HG02885 (cell line): ENCODE data around the gene TPCN1.

Source experiments
- ATAC-seq: cut with Tn5 transposase; IDR thresholded peaks from one replicate; pipeline ENCODE4 v1.9.1; 2021; ENCODE audit warnings: mild to moderate bottlenecking; ENCODE audit not compliant: unreplicated experiment, poor library complexity

TPCN1 gene

DNA sequence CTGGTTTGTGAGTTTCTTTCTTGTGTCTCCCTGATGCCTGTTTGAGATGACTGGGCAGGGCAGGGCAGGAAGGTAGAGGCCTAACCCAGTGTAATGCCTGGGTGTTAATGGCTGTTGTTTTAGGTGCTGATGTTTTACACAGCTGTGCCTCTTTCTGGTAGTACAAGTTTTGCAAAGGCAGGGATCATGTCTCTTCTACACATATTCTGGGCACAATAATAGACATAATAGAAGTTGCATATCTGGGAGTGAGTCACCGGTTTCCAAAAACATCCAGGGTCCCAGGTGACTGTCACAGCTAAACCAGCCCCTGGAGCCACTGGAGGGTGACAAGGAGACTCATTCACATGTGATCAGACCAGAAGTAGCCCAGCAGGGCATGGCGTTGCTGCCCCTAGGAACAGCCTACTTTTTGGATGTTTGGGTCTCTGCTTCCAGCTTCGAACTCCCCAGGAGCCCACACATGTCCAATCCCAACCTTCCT, 18.1 kb downstream of the TPCN1 start:
- no peak for ATAC-seq

DNA sequence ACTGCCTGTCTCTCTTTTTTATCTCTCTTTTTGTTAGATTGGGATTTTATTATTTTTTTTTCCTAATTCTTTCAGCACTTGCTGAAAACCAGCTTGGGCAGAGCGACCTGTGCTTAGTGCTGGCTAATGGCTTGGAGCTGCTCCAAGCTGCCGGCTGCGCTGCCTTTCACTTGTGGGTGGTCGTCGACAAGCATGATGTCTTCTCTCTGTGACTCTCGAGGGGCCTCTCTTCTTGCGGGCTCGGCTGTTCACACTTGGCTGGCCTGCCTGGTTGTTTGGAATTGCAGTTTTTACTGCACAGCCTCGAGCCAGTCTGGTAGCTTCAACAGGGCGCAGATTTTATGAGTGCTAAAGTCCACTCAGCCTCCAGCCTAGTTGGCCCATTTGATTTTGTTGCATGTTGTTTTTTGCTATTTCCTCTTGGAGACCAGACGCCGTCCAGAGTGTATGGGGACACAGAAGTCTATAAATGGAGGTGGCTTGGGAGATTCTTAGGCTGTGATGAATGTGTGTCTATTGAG, 18.6 kb downstream of the TPCN1 start:
- ATAC-seq, result no peak

DNA sequence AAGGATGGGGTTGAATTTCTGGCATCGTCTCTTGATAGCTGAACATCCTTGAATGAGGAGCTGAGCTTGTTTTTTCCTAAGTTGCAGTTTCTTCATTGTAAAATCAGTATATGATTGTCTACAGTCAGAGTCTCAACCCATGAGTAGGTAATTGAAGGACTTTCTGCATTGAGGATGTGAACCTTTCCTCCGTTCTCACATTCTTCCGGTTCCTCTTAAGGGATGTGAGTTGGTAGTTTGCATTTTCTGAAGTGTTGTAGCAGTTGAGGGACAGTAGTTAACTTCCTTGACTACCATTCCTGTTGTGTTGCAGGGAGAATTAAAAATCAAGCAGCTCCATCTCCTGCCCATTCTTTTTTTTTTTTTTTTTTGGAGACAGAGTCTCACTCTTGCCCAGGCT, 19.1 kb downstream of the TPCN1 start:
- ATAC-seq, result no peak

DNA sequence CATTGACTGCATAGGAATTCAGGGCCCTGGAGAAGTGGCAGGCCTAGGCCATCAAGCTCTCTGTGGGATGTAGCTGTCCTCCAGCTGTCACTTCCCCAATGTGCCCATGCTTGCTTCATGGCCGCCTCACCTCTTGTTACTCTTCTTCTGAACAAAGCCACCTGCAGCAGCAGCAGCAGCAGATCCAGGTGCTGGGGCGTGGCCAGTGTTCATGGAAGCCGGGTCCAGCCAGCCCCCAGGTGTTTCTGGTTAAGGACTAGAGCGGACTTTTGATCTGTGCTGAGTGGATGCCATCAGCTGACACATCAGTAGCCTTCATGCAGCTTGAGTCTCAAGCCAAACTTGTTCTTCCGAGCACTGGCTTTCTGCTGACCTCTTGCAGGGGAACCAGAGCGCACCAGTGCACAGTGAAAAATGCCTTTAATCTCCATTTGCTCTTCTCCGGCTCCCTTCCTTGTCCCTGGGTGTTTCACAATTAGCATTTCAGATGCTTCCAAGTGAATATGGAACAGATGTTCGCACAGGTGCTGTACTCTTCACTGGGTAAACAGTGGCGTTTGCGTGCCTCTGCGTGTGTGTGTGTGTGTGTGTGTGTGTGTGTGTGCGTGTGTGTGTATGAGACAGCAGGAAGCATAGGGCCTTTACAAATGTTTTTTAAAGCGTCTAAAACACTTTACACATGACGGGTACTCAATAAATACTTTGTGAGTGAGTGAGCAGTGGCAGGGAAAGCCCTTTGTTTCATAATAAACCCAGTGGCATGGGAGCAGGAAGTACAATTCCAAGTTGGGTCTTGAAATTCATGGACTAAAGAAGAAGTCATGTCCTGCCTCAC, 20.1 kb downstream of the TPCN1 start:
- no peak for ATAC-seq

DNA sequence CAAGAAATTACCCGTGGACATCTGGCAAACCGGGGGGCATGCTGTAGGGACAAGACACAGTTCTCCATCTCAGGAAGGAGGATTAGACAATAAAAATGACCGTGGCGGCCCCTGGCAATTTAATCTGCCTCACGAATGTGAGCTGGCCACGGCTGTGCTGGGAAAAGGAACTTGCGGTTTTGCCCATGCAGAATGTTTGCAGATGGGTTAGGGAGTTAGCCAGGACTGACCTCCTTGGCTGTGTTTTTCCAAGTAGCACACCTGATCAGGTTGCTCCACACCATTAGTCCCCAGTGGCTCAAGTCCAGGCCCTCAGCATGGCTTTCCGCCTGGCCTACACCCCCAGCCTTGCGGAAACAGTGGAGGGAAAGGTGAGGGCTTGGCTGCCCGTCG, 20.8 kb downstream of the TPCN1 start:
- no peak for ATAC-seq

DNA sequence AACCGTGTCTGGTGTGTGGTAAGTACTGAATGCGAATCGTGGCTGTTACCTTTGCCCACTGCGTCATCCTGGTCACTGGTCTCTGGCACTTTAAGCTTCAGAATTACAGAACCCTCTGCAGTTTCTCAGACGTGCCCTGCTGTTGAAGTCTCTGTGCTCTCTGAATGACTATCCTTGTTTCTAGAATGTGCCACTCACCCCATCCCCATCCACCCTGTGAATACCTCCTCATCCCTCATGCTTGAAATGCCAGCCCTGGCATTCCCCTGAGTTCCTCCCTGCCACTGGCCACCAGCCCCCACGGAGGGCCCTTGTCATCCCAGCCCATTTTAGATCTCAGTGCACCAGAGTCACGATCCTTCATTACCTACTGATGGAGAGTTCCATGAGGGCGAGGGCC, 21.3 kb downstream of the TPCN1 start:
- no peak for ATAC-seq

DNA sequence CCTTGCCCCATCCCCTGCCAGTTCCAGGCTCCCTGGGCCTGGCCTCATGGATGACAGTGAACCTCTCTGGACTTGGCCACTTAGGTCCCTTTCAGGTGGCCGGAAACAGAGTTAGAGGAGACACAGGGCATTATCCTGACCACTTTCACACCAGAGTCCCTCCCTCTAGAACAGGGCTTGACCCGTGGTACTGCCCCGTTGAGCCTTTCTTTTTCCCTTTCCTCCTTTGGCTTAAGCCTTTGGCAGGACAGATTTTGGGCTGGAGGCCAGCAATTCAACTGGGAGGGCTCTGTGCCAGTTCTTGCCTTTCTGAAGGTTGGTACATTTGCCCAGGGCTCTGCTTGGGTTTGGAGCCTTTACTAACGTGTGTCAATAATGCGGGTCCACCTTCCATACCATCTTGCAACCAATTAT, 22.8 kb downstream of the TPCN1 start:
- no peak for ATAC-seq

DNA sequence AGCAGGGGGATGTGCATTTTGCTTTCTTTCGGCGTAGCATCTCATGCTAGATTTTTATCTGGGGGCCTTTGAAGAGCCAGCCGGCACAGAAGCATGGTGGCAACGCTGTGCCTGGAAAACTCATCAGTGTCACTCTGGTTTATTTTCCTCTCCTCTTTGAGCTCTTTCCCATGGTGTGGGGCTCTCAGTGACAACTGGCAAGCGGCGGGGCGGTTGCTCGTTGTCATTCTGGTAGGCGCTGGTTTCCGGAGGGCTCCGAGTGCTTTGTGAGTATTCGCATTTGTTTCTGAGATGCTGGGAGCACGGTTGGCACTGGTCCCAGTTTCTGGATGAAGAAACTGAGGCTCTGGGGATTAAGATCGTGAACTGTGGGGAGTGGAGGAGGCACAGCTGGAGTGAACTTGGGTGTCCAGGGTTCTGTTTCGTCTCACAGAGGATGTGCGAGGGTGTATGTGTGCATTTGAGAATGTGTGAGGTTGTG, 23.3 kb downstream of the TPCN1 start:
- no peak for ATAC-seq

DNA sequence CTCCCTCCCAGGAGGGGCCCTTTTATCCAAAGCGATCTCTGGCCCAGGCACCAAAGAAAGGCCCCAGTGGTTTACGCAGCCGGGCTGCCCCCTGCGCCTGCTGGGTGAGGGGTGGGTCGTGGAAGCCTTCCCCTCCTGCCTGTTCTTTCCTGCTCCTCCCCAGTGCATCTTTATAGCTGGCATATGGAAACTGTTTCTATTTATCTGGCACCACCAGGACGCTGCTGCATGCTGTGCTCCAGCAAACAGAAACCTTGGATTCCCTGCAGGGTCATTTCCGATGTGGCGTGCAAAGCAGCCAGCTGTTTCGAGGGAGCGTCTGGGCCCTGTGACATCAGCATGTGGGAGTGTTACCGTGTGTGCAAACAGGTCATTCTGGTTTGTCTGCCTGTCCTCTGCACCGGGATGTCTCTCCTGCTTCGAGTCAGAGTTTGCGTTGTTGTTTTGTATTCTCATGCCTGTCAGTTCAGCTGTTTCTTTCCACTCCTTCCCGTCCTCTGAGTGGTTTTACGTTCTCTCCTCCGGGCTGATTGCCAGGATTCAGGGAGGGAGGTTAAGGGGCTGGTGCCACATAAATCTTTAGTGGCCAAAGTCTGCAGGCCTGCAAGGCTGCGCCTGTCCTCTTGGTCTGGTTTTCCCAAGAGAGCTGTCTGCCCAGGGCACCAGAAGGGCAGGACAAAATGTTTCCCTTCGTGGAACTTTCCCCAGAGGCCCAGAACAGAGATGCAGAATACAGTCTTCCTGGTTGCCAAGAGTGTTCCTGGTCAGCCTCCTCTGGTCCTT, 24.6 kb downstream of the TPCN1 start:
- no peak for ATAC-seq

DNA sequence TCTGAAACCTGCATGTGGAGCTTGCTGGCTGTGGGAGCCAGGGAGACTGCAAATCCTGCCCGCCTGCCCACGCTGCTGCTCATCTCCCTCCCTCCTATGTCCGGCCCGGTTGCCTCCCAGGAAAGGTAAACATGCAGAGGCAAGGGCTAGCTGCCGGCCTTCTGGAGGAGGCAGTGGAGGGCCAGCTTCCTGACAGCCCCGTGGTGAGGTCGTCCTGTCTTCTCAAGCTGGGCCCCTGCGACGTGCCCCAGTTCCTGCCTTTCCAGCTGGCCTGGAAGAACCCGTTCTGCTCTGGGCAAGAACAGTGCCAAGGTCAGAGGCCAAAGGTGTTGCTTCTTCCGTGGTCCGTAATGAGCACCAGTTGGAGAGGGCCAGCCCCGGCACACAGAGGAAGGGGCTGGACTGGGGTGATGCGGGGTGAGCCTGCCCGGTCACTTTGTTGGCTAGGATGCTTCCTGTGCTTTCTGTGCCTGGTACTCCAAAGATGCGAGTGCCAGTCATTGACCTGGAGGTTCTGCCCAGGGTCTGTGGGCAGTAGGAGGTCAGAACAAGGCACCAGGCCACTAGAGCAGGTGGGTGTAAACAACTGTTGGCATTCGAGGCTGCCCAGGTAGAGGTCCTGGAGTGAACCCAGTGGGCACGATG, 25.3 kb downstream of the TPCN1 start:
- no peak for ATAC-seq

DNA sequence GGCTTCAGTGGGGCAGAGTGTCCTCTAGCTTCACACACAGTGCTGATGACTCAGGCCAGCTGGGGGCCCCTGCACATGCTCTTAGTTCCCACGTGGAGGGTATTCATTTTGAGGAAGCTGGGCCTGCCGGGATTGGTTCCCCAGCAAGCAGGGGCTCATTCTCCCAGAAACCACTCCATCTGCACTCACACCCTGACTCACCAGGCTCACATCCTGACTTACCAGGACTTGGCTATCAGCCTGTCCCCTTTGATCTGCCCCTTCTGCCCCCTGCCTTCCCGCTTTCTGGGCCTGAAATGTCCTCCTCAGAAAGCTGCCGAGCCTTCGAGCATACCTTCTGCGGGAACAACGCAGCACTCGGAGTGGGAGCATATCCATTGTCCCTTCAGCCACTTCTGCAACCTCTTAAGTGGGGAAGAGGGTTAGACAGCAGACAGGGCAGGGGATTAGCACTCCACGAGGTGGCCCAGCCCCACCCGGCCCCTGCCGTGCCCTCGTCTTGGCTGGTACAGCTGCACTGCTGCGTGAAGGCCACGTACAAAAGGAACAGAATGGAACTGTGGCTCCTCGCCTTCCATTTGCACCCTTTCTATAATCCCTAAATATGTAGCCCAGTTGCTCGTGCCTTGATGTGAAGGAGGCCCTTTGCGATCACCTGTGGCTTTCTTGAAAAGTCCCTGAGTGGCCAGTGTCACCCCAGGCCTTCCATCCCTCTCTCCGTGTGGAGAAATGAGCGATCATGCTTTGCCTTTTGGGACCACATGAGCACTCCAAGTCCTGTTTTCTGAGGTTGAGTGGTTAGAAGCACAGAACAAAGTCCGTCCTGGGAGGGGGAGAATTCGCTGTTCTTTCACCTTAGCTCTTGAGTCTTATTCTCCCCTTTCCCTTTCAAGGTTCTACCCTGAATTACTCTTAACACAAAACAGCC, 26.1 kb downstream of the TPCN1 start:
- no peak for ATAC-seq

DNA sequence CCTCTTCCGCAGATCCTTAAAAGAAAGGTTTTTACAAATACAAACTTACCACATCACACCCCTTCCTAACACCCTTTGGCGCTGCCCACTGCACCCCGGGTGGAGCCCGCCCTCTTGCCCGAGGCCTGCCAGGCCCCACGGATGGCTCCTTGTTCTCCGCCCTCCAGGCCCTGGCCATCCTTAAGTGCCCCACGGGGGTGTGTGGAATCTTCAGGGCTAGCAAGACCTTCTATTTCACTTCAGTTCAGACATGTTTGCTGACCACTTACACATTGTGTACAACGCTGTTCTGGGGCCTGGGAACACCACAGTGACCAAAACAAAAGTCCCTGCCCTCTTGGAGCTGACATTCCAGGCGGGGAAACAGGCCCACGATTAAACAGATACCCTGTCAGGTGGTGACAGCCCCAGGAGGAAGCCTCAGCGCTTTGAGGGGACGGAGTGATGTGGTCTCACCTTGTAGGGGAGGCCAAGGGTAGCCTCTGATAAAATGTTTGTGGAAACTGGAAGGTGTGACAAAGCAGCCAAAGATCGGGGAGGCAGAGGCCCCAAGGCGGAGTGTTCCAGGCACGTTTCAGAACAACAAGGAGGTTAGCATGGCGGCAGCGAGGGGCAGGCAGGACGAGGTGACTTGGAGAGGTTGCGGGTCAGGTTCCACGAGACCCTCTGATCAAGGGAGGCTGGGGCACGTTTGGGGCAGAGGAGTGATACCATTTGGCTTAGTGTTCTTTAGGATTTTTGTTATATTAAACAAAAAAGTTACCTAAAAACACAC, 27.0 kb downstream of the TPCN1 start:
- ATAC-seq, result no peak

DNA sequence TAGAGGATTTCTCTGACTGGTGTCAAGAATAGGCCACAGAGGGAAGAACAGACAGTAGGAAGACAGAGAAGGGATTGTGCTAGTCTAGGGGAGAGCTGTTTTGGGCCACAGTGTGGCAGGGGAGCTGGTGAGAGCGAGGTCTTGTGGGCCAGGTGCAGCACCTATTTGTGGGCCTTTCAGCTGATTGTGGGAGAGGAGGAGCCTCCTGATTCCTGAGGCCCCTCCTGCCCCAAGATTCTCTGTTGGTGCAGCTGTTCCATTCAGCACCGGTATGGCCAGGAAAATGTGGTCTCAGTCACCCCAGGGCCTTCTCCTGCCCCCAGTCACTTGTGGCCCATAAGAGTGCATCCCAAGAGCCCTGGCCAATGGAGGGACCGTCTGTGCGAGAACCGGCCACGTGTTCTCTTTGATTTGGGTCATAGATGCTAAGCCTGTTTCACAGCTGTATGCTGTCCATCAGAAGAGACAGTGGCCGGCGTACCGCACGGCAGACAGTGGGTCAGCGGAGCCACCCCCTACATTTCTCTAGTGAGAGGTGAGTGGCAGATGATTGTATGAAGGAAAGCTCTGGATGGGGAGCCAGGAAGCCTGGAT, 27.7 kb downstream of the TPCN1 start:
- ATAC-seq, result no peak

DNA sequence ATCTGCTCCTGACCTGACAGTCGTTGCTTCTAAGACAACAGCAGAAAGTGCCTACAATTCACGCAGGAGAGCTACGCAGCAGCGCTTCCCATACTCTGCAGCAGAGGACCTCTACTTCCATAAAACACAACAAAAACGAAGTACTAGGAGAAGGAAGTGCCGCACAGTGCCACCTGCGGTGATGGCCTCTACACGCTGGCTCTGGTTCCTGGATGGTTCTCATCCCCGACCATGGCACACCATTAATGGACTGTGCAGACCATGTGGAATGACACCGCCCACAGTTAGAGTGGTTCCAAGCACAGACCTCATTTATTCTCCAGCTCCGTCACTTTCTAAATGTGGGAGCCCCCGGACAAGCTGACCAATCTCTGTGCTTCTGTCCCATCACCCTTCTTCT, 28.3 kb downstream of the TPCN1 start:
- ATAC-seq, result no peak

DNA sequence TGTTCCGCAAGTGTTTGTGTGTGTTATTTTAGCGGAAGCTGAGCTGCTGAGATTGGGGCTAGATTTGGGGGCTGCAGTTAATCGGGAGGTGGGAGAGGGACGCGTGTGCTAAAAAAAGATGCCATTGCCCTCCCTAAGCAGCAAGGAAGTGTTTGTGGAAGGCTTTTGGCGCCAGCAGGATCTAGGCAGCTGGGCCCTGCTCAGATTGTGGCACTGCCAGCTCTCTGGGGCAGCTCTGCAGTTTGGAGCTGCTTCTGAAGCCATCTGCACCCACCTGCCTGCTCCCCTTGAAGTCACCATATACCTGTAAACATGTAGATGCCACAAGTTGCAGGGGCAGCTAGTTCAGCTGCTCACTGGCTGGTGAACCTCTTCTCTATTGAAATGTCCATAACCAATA, 28.8 kb downstream of the TPCN1 start:
- ATAC-seq, result no peak

DNA sequence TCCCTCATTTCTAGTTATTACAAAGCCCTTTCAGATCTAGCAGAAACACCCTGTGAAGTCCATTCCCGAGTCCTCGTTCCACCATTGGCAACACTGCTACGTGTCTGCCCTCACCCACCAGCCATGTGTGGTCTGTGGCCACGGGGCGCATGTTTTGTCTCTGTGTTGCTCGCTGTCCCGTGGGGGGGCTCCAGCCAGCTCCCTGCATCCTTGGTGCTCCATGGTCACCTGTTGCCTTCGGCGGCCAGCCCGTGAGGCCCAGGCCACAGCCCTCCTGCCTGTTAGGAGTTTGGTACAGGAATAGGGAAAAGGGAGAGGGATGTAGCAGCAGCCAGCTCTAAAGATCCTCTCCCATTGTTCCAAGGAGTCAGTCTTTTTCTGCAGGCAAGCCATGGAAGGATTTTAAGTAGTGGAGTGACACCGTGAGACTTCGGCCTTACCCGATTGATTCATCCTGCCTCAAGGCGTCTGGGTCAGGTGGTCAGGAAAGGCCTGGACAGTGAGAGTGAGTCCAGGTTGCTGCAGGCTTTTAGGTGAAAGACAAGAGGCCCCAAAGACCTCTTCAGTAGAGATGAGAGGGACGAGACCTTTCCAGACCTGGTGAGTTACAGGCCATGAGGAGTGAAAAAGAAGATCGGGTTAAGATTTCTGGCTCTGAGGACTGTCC, 30.3 kb downstream of the TPCN1 start:
- ATAC-seq, result no peak

DNA sequence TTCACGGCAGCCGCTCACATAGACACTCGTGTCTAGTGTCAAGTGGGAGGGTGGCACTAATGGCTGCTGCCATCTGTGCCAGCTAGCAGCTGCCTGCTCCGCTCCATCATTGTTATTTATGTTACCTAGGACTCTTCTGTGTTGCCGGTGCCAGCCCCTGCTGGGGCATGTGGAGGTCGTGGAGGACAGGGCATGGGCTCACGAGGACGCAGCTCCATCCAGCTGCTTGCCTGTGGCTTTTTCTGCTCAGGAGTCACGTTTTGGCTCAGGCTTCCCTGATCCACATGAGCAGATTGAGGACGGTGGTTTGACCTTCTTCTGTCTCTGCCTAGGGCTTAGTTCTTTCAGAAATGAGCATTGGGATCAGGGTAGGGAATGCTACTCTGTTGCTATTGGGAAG, 31.2 kb downstream of the TPCN1 start:
- ATAC-seq, result no peak
